Adrenal gland (tissue), 5 donors: ENCODE measurements around the gene BLMH.

ENCODE experiments used
- CTCF ChIP-seq, 6 experiments: fragments of 450-650 bp in 4 of 6; fragments of 200-600 bp in 2 of 6; sonication (generic) in 1 of 6; IDR thresholded peaks; 1 replicate in 5 of 6; 2 replicates in 1 of 6; pipeline versions ENCODE4 v1.5.1 to v1.8.0; 2016 to 2021; ENCODE audit warnings: antibody characterized with exemption in 6 of 6, mild to moderate bottlenecking in 2 of 6, moderate library complexity in 1 of 6
- POLR2A ChIP-seq, 2 donors: fragments of 450-650 bp; IDR thresholded peaks; one replicate each; pipeline ENCODE4 v1.6.1; 2017; ENCODE audit warnings: antibody characterized with exemption in 2 of 2, mild to moderate bottlenecking in 2 of 2, moderate library complexity in 1 of 2
- donor health status: DM: no; HTN: no; CAD: no.

- no peak for TF ChIP-seq CTCF (IDR thresholded peaks at IDR 0.05)
- no peak for TF ChIP-seq POLR2A (IDR thresholded peaks at IDR 0.05)
These were observed 73.9 kb downstream of the BLMH start for GRCh38 chr17:30217746-30218245.
